ENCODE data around the gene MELK. TPM values are rescaled to one million over a fixed set of nuclear protein-coding genes. Genes with fewer than 3 reads are reported as not detected.
A peak's percentile ranks its signal among the peaks of the same experiment; 100 is the strongest.
"Not testable (repeated sequence)": the region's sequence is repeated elsewhere in the genome, so short reads cannot be mapped to it uniquely, and the experiment has no call there.

The MELK gene
- total RNA-seq, 1 experiment from 2014 or later: 70.6 TPM

DNA sequence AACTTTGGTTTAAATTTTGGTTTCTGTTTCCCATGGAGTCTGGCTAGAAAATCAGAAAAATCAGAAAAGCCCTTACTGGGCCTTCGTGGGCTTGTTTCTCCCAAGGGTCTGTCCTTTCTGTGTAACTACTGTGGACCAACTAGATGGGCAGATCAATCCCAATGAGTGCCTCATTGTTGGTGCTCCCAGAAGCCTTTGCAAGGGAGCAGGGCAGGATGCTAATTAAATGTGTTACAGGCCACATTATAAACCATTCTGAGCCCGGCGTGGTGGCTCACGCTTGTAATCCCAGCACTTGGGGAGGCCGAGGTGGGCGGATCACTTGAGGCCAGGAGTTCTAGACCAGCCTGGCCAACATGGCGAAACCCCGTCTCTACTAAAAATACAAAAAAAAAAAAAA, 1.4 kb downstream of the MELK start:
- DNase-seq (ENCODE audit: low spot score); in situ Hi-C loops (cut with HindIII; ENCODE audit: low sequenced_read_pairs): not testable (repeated sequence)

GRCh38 chr9:36575411-36575882, 2.8 kb downstream of the MELK start:
- DNase-seq (ENCODE audit: low spot score): no peak
- in situ Hi-C loops (cut with HindIII; ENCODE audit: low sequenced_read_pairs): no loop called here

DNA sequence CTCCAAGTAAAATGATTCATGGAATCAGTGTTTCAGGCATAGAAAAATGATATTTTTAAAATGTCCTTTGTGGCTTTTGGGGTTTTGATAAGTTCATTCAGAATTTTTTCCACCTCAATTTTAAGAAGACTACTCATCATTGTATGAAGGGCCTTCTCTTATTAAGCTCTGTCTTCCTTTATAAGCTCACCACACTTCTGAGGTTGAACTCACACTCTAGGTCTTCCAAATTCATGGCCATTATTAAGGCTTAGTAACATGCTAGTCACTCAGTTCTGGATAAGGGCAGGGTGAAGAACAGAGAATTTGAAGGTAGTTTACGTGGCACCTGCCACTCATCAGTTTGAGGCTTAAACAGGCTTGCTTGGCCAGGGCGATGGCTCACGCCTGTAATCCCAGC, 4.2 kb downstream of the MELK start:
- no peak for DNase-seq (ENCODE audit: low spot score)
- in situ Hi-C loops (cut with HindIII; ENCODE audit: low sequenced_read_pairs): no loop called here

GRCh38 chr9:36584620-36585460, 12.1 kb downstream of the MELK start:
- in situ Hi-C loops (cut with HindIII; ENCODE audit: low sequenced_read_pairs): no loop called here
- DNase-seq (ENCODE audit: low spot score): no peak

DNA sequence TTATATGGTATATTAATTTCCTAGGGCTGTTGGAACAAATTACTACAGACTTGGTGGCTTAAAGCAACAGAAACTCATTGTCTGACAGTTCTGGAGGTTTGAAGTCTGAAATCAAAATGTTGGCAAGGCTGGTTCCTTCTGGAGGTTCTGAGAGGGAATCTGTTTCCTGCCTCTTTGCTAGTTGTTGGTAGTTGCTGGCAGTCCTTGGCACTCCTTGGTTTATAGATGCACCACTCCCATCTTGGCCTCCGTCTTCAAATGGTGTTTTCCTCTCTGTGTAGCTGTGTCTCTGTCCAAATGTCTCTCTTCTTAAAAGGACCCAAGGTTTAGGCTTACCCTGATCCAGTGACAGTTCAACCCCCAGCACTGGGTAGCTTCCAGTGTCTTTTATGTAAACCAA, 17.5 kb downstream of the MELK start:
- no peak for DNase-seq (ENCODE audit: low spot score)
- in situ Hi-C loops (cut with HindIII; ENCODE audit: low sequenced_read_pairs): no loop called here

DNA sequence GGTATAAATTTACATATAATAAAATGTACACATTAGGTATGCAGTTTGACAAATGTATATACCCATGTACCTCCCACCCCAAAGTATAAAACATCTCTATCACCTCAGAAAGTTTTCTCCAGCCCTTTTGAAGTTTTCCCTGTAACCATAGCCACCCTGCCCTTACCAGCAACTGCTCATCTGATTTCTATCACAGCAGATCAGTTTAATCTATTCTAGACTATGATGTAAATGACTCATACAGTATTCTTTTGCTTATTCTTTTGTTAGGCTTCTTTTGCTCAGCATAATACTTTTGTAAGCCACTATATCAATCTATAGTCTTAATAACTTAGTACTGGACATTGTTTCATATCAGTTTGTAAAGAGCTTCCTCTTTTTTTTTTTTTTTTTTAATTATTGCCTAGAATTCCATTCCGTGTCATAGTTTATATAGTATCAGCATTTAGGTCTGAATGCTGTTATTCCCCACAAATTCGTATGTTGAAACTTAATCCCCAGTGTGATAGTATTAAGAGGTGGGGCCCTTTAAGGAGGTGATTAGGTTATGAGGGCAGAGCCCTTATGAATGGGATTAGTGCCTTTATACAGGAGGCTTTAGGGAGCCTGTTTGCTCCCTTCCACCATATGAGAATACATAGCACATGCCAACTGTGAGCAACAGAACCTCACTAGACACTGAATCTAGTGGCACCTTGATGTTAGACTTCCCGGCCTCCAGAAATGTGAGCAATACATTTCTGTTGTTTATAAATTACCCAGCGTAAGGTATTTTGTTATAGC, 20.3 kb downstream of the MELK start:
- in situ Hi-C loops (cut with HindIII; ENCODE audit: low sequenced_read_pairs): no loop called here
- no peak for DNase-seq (ENCODE audit: low spot score)

DNA sequence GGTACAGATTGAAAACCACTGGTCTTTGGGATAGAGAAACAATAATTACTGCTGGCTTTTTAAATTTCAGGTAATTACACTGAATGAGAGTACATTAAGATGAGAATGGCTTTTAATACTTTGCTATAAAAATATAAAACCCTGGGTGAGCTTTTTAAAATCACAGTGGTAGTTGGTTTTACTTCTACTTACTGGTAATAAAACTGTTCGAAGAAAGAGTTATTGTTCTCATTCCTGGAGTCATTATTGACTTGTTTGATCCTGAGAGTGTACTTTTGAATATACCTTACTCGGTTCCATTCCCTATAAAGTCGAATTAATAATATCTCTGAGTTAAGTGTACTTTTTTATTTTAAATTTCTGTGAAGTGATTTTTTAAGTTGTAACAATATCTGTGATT, 21.5 kb downstream of the MELK start:
- in situ Hi-C loops (cut with HindIII; ENCODE audit: low sequenced_read_pairs): no loop called here
- DNase-seq (ENCODE audit: low spot score): no peak

- DNase-seq (ENCODE audit: low spot score): peak; percentile 17
- in situ Hi-C loops (cut with HindIII; ENCODE audit: low sequenced_read_pairs): no loop called here
Measured at GRCh38 chr9:36597412-36598178, 24.9 kb downstream of the MELK start.

- DNase-seq (ENCODE audit: low spot score): no peak
- in situ Hi-C loops (cut with HindIII; ENCODE audit: low sequenced_read_pairs): no loop called here
Measured at GRCh38 chr9:36598273-36598672, 25.6 kb downstream of the MELK start.

- no peak for DNase-seq (ENCODE audit: low spot score)
- in situ Hi-C loops (cut with HindIII; ENCODE audit: low sequenced_read_pairs): no loop called here
Measured at GRCh38 chr9:36603006-36603405, 30.3 kb downstream of the MELK start.

GRCh38 chr9:36609306-36609705, 36.6 kb downstream of the MELK start:
- in situ Hi-C loops (cut with HindIII; ENCODE audit: low sequenced_read_pairs): no loop called here
- no peak for DNase-seq (ENCODE audit: low spot score)

- in situ Hi-C loops (cut with HindIII; ENCODE audit: low sequenced_read_pairs): no loop called here
- no peak for DNase-seq (ENCODE audit: low spot score)
Measured at GRCh38 chr9:36622121-36622520, 49.4 kb downstream of the MELK start.

DNA sequence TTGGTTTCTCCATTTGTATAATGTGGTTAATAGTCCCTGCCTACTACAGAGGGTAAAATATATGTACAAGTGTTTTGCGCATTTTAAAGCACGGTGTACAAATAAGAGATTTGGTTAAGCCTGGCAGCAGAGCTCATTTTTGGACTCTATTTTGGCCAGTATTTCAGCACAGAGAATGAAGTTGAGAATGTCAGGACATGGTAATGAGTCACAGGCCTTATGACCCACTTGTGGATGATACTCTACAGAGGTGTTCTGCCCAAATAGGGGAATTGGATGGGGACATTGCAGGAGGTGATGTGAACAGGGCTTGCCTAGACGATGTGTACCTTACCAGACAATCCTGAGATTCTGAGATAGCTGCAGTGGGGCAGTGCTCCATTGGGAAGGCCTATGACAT, 50.6 kb downstream of the MELK start:
- in situ Hi-C loops (cut with HindIII; ENCODE audit: low sequenced_read_pairs): no loop called here

GRCh38 chr9:36625006-36625615, 52.4 kb downstream of the MELK start:
- in situ Hi-C loops (cut with HindIII; ENCODE audit: low sequenced_read_pairs): no loop called here
- peak; percentile 56 for DNase-seq (ENCODE audit: low spot score)

More for the DNA sequence above, 50.6 kb downstream of the MELK start:
- DNase-seq (ENCODE audit: low spot score): no peak

DNA sequence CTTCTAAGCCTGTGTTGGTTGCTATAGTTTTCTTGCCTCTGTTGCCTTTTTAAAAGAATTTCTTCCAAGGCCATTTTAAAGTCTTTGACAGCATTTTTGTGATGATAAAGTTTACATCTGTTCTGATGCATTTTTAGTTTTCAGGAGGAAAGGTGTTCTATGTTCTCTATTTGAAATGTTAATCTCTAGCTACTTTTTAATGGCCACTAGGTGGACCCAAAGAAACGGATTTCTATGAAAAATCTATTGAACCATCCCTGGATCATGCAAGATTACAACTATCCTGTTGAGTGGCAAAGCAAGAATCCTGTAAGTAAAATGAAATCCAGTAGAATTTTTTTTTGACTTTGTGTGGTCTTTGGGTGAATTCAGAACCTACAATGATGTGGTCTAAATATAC, 60.2 kb downstream of the MELK start:
- in situ Hi-C loops (cut with HindIII; ENCODE audit: low sequenced_read_pairs): no loop called here
- peak; percentile 49 for DNase-seq (ENCODE audit: low spot score)

DNA sequence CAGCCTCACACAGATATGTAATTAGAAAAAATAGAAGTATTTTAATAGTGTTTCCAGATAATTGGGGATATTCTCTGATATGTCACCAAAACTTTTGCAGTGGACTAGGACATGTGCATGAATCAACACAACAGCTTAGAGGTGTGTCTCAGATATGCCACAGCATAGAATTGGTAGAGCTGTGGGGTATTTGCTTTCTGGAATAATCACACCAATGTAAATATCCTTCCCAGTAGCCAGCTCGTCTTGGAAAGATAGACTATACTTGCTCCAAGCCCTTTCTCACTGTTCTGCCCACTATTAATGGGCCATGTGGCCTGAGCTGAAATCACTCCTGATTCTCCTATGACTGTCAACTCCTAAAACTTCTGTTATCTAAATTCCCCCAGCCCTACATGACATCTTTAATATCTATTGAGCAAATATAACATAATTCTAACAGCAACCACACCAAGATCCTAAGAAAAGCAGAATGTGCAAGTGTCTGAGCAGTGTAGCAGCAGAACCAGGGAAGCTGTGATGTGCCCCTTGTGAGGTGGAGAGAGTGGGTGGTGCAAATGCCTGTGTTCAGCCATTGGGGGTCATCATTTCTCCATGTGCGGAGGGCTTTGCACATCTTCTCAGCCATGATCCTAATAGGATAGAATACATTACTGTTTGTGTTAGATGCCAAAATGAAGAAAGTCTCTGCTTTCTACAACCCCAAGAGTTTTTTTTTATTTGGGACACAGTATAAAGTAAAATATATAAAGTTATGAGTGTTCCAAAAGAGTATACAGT, 65.0 kb downstream of the MELK start:
- peak; percentile 7 for DNase-seq (ENCODE audit: low spot score)
- in situ Hi-C loops (cut with HindIII; ENCODE audit: low sequenced_read_pairs): no loop called here

- in situ Hi-C loops (cut with HindIII; ENCODE audit: low sequenced_read_pairs): no loop called here
- no peak for DNase-seq (ENCODE audit: low spot score)
Measured at GRCh38 chr9:36640771-36641381, 68.2 kb downstream of the MELK start.

GRCh38 chr9:36642817-36643216, 70.1 kb downstream of the MELK start:
- DNase-seq (ENCODE audit: low spot score): no peak
- in situ Hi-C loops (cut with HindIII; ENCODE audit: low sequenced_read_pairs): no loop called here

Measured in G401 (cell line).